HG03378 (cell line): ENCODE data around the gene MAFB.

Experiments
- ATAC-seq: cut with Tn5 transposase; IDR thresholded peaks from one replicate; pipeline ENCODE4 v1.9.1; 2021; ENCODE audit warnings: mild to moderate bottlenecking, moderate library complexity; ENCODE audit not compliant: unreplicated experiment

MAFB gene

DNA sequence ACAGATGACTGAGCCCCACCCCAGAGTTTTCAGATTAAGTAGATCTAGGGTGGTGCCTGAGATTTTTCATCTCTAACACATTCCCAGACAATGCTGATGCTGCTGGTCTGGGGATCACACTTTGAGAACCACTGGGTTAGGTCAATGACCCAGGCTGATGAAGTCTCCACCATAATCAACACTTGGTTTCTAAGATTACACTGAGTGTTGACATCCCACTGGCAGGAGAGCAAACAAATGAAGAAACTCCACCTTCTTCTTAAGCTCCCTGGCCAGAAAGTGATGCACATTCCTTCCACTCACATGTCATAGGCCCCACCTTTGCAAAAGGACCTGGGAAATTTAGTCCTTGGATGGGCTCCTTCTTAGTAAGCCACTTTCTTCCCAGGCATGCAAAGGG, 53.1 kb downstream of the MAFB start:
- ATAC-seq: no peak
